Hepatocyte (in vitro differentiated cells): ENCODE results near the gene MYH6.

ENCODE experiments used
- CTCF ChIP-seq: fragments of 200-600 bp; sonication (generic); IDR thresholded peaks from 2 replicates; pipeline ENCODE4 v1.5.1; 2016; ENCODE audit warnings: antibody characterized with exemption, mild to moderate bottlenecking; ENCODE audit not compliant: poor library complexity
- EZH2 ChIP-seq: fragments of 200-600 bp; sonication (generic); IDR thresholded peaks from 2 replicates; pipeline ENCODE4 v1.6.1; 2016; ENCODE audit warnings: antibody characterized with exemption, mild to moderate bottlenecking, borderline replicate concordance
- EZH2phosphoT487 ChIP-seq: fragments of 200-600 bp; sonication (generic); IDR thresholded peaks from one replicate; pipeline ENCODE4 v1.6.1; 2018; ENCODE audit warnings: antibody characterized with exemption, mild to moderate bottlenecking, low read depth, moderate library complexity; ENCODE audit not compliant: unreplicated experiment, severe bottlenecking

GRCh38 chr14:23372509-23372908, 35.6 kb downstream of the MYH6 start, which contains the start of gene IL25:
- TF ChIP-seq CTCF (no peak), EZH2 (no peak), EZH2phosphoT487 (no peak)
